ENCODE results near the gene AOAH. TPM values are rescaled to one million over a fixed set of nuclear protein-coding genes. Genes with fewer than 3 reads are reported as not detected.

AOAH gene
- total and polyA plus RNA-seq, 2 of the 13 experiments (the other 11 are each of a cell fraction or from before 2014, with no cell fraction given): not detected

- TF ChIP-seq ZNF318 (CRISPR knock-in tag; IDR thresholded peaks at IDR 0.05): no peak
Observed at GRCh38 chr7:36530456-36530855, 193.8 kb downstream of the AOAH start (continued).

DNA sequence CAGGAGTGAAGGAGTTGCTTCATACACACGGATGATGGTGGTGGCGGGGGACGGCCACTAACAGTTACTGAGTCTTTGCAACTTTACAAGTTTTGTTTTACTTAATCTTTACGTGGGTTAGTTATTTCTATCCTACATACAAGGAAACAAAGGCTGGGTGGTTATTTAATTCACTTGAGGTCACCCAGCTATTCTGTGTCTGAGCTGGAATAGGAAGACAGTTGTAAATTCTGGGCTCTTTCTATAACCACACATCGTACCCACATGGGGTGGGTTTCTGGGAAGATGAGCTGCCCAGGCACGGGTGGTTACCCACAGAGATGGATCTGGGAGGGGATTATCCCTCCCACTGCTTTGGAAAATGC lies 196.8 kb downstream of the AOAH start:
- H3K4me2 ChIP-seq (ENCODE audit: low read depth, low read length): no peak overlapping the region
- POLR2A ChIA-PET: no interaction called here
- DNase-seq (ENCODE audit: low spot score) (no peak), ATAC-seq (no peak), FAIRE-seq (no peak)
- H3K9me3 ChIP-seq (ENCODE audit: low read length): no peaks in the 10 kb centered on the region
- no peaks in the 10 kb centered on the region for H3K27me3 ChIP-seq (ENCODE audit: control insufficient read depth in 1 of 2, insufficient read depth in 2 of 2, low read length in 2 of 2)
- H3K4me1 ChIP-seq (ENCODE audit: insufficient read depth, low read length): no peaks in the 10 kb centered on the region
- H3K27ac ChIP-seq (ENCODE audit: extremely low read length, insufficient read depth, low read length): no peak overlapping the region
- BruUV-seq (replicated peaks): no TSS peak
- H3K4me3 ChIP-seq (replicated peaks in 1 of 3; ENCODE audit: insufficient read depth in 1 of 3, low read depth in 2 of 3, low read length in 3 of 3): no peak overlapping the region
- H3K36me3 ChIP-seq (replicated peaks in 1 of 2; ENCODE audit: control insufficient read depth in 1 of 2, insufficient read depth in 2 of 2, low read length in 2 of 2): no peaks in the 10 kb centered on the region
- CTCF ChIA-PET (ENCODE audit: low intra/inter-chr PET ratio, low total read pairs): no interaction called here
- H3K79me2 ChIP-seq (ENCODE audit: insufficient read depth, low read length): no peaks in the 10 kb centered on the region
- WGBS (ENCODE audit: low lambda C conversion rate): 59% methylated on average over 6 of the region's 6 CpGs
- no peak overlapping the region for H3K9ac ChIP-seq (ENCODE audit: insufficient read depth, low read depth, low read length)
- H2AFZ ChIP-seq (ENCODE audit: low read length): no peak overlapping the region
- no peaks in the 10 kb centered on the region for H4K20me1 ChIP-seq (ENCODE audit: insufficient read depth, low read length)
- in situ Hi-C loops (cut with HindIII; ENCODE audit: extremely low pct_ligation_motif_present, low pct_unique_long_range_greater_than_20kb) (no loop called here), intact Hi-C loops (cut with micrococcal nuclease; ENCODE audit: unreplicated experiment) (no loop called here)
- TF ChIP-seq ZNF382 (CRISPR knock-in tag; IDR thresholded peaks at IDR 0.05; ENCODE audit: borderline replicate concordance): no peak
- no peak for TF ChIP-seq ZNF724P (CRISPR knock-in tag; IDR thresholded peaks at IDR 0.05; ENCODE audit: borderline replicate concordance)
- TF ChIP-seq EEA1 (CRISPR knock-in tag; IDR thresholded peaks at IDR 0.05; ENCODE audit: borderline replicate concordance): no peak
- no peak for TF ChIP-seq ZNF678 (CRISPR knock-in tag; IDR thresholded peaks at IDR 0.05)
- TF ChIP-seq, protein P1, sequence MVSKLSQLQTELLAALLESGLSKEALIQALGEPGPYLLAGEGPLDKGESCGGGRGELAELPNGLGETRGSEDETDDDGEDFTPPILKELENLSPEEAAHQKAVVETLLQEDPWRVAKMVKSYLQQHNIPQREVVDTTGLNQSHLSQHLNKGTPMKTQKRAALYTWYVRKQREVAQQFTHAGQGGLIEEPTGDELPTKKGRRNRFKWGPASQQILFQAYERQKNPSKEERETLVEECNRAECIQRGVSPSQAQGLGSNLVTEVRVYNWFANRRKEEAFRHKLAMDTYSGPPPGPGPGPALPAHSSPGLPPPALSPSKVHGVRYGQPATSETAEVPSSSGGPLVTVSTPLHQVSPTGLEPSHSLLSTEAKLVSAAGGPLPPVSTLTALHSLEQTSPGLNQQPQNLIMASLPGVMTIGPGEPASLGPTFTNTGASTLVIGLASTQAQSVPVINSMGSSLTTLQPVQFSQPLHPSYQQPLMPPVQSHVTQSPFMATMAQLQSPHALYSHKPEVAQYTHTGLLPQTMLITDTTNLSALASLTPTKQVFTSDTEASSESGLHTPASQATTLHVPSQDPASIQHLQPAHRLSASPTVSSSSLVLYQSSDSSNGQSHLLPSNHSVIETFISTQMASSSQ (IDR thresholded peaks at IDR 0.05; ENCODE audit: low read depth): no peak
- TF ChIP-seq, protein P1 (CRISPR knock-in tag; IDR thresholded peaks at IDR 0.05; ENCODE audit: borderline replicate concordance): no peak
- no peak for TF ChIP-seq TCF7L2 (IDR thresholded peaks at IDR 0.05; ENCODE audit: low read depth, low read length)
- TF ChIP-seq ZBTB3 (CRISPR knock-in tag; IDR thresholded peaks at IDR 0.05; ENCODE audit: borderline replicate concordance, low read depth): no peak
- TF ChIP-seq NAIF1 (CRISPR knock-in tag; IDR thresholded peaks at IDR 0.05; ENCODE audit: borderline replicate concordance): no peak

Data from HepG2 (cell line).